GM19324 (cell line): Measurements from ENCODE around the gene GARRE1.
A peak's percentile ranks its signal among the peaks of the same experiment; 100 is the strongest.
"Not testable (repeated sequence)": the region's sequence is repeated elsewhere in the genome, so short reads cannot be mapped to it uniquely, and the experiment has no call there.

Source experiments
- ATAC-seq: cut with Tn5 transposase; IDR thresholded peaks from one replicate; pipeline ENCODE4 v1.9.1; 2021; ENCODE audit warnings: mild to moderate bottlenecking, moderate library complexity; ENCODE audit not compliant: unreplicated experiment, low FRiP score

The GARRE1 gene, protein sequence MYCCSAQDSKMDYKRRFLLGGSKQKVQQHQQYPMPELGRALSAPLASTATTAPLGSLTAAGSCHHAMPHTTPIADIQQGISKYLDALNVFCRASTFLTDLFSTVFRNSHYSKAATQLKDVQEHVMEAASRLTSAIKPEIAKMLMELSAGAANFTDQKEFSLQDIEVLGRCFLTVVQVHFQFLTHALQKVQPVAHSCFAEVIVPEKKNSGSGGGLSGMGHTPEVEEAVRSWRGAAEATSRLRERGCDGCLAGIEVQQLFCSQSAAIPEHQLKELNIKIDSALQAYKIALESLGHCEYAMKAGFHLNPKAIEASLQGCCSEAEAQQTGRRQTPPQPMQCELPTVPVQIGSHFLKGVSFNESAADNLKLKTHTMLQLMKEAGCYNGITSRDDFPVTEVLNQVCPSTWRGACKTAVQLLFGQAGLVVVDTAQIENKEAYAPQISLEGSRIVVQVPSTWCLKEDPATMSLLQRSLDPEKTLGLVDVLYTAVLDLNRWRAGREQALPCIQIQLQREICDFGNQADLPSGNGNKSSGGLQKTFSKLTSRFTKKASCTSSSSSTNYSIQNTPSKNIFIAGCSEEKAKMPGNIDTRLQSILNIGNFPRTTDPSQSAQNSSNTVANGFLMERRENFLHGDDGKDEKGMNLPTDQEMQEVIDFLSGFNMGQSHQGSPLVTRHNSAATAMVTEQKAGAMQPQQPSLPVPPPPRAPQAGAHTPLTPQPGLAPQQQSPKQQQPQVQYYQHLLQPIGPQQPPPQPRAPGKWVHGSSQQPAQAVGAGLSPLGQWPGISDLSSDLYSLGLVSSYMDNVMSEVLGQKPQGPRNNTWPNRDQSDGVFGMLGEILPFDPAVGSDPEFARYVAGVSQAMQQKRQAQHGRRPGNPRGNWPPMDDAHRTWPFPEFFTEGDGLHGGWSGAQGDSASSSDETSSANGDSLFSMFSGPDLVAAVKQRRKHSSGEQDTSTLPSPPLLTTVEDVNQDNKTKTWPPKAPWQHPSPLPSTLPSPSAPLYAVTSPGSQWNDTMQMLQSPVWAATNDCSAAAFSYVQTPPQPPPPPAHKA (N-terminal part only)

DNA sequence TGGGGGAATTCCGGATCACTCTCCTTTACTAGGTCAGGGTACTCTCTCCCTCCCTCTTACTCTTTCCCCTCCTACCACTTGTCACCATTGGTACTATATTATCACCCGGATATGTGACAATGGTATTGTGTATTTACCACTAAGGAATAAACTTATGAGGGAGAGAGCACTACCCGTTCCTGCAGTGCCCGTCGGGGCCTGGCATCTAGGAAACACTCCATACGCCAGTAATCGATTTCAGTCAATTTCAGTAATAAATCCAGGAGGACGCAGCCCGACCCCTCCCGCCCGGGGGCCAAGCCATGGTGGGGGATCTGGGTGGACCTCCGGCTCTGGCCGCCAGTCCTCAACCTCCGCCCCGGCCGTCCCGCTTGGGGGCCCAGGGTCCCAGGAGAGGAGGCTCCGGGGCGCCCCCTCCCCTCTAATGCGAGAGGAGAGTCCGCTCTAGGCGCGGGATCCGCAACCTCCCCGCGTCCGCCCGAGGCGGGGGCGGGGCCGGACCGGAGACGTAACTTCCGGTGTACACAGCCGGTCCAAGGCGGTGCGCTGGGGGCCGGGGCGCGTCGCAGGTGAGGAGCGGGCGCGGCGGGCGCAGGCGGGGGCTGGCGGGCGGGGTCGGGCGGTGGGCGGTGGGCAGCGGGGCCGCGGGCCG is at the start of gene GARRE1:
TSS of gene GARRE1 (plus strand) at position 509 of the 652 bp plus-strand sequence. CDS start 45,920 bp downstream, outside the sequence.
- peak; percentile 88 for ATAC-seq

DNA sequence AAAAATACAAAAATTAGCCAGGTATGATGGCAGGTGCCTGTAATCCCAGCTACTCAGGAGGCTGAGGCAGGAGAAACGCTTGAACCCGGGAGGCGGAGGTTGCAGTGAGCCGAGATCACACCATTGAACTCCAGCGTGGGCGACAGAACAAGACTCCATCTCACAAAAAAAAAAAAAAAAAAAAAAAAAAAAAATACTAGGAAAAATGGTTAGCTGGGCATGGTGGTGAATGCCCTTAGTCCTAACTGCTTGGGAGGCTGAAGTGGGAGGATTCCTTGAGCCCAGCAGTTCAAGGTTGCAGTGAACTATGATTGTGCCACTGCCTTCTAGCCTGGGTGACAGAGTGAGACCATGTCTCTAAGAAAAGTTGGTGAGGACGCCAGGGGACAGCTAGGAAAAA is 49.0 kb upstream of the GARRE1 start:
- not testable (repeated sequence) for ATAC-seq

DNA sequence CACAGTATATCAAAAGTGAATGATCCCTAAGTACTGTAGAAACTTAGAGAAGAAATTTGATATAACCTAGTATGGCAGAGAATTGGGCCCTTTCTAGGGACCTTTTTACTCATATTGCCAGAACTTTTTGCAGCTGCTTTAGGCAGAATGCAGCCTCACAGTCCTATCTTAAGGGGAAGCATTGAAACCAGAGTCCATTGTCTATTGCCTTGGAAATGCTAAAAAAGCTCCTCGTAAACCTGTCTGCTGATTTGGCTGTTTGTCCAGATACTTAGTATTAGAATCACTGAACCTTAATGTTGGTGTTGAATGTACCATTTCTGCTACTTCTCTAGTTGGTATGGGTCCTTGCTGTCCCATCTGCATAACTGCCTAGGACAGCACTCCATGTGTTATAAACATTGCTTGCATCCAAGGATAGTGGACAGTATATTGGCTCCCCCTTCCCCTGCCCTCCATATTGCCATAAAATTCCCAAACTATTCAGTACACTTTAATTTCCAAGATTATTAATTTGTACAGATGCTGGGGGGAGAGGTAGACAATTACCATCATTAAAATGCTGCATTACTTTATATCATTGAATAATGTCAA is 46.0 kb upstream of the GARRE1 start:
- no peak for ATAC-seq

DNA sequence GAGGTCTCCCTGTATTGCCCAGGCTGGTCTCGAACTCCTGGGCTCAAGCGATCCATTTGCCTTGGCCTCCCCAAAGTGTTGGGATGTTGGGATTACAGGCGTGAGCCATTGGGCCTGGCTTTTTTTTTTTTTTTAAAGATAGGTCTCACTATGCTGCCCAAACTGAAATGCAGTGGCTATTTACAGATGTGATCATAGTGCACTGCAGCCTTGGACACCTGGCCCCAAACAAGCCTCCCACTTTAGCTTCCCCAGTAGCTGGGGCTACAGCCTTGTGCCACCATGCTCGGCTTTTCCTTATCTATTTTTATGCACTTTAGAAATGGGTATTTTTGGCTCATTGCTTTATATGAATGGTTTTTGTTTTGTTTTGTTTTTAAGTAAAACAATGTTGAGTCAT is 44.6 kb upstream of the GARRE1 start:
- no peak for ATAC-seq

DNA sequence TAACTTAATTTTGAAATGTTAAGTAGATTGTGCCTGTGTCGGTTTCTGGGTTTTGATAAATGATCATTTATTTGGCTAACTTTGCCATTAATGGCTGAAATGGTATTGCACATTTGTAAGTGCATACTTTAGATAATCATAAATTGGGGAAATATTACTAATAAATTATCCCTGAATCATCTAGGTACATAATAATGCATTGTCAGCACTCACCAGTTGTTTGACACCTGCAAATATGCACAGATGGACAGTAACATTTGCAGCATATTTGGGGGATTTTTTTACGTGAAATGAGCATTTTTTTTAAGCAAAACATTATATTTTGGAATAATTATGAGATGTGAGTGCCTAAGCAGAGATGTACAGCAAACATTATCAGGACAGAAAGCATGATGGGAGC is 41.1 kb upstream of the GARRE1 start:
- ATAC-seq, result no peak

DNA sequence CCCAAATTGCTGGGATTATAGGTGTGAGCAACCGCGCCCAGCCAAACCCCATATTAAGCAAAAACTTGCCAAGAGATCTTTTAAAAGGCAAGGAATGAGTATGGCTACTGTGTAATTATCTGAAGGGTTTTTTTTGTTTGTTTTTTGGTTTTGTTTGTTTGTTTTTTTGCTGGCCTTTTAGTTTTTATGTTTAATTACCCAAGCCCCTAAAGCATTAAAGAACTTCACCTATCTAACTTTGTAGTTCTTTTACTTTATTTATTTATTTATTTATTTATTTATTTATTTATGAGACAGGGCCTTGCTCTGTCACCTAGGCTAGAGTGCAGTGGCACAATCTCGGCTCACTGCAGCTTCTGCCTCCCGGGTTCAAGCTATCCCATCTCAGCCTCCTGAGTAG is 40.3 kb upstream of the GARRE1 start:
- no peak for ATAC-seq

DNA sequence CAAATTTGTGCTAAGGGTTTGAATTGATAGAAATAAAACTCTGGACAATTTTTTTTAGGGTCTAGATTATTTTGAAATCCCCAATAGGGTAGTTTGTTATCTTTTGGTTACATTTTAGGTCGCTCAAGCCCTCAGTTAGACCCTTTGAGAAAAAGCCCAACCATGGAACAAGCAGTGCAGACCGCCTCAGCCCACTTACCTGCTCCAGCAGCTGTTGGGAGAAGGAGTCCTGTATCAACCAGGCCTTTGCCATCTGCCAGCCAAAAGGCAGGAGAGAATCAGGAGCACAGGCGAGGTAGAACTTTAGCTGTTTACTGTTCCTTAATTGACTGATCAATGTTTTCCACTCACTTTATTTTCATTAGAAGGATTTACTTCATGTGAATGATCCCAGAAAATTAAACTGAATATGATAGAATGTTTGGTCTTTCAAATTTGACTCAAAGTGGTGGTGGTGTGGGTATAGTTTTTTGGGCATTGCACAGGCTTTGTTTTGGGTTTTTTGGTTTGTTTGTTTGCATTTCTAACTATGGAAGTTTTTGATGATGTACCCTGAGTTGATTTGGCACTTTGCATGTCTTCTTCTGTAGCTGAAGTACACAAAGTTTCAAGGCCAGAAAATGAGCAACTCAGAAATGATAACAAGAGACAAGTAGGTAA is 39.2 kb upstream of the GARRE1 start:
- no peak for ATAC-seq

DNA sequence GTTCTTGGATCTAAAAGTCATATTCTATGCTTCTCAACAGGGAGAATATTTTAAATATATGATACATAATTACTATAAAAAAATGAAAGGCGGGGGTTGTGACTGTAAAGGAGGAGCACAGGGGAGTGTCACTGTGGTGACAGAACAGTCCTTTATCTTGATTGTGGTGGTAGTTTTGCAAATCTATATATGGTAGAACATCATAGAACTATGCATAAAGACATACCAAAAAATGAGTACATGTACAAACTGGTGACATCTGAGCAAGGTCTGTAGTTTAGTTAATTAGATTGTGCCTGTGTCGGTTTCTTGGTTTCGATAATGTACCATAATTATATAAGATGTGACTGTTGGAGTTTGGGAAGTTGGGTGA is 38.7 kb upstream of the GARRE1 start:
- no peak for ATAC-seq

DNA sequence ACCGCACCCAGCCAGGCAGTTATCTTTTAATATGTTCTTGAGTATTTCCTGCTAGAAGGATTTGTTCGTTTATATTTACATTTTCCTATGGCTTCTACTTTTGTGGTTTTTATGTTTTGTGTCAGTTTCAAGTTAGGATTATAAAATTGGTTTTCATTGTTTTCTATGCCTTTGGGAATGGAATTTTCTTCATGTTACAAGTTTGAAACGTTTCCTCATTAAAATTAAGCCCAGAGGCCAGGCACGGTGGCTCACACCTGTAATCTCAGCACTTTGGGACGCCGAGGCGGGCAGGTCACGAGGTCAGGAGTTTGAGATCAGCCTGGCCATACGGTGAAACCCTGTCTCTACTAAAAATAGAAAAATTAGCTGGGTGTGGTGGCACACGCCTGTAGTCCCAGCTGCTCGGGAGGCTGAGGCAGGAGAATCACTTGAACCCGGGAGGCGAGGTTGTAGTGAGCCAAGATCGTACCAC is 37.6 kb upstream of the GARRE1 start:
- not testable (repeated sequence) for ATAC-seq

DNA sequence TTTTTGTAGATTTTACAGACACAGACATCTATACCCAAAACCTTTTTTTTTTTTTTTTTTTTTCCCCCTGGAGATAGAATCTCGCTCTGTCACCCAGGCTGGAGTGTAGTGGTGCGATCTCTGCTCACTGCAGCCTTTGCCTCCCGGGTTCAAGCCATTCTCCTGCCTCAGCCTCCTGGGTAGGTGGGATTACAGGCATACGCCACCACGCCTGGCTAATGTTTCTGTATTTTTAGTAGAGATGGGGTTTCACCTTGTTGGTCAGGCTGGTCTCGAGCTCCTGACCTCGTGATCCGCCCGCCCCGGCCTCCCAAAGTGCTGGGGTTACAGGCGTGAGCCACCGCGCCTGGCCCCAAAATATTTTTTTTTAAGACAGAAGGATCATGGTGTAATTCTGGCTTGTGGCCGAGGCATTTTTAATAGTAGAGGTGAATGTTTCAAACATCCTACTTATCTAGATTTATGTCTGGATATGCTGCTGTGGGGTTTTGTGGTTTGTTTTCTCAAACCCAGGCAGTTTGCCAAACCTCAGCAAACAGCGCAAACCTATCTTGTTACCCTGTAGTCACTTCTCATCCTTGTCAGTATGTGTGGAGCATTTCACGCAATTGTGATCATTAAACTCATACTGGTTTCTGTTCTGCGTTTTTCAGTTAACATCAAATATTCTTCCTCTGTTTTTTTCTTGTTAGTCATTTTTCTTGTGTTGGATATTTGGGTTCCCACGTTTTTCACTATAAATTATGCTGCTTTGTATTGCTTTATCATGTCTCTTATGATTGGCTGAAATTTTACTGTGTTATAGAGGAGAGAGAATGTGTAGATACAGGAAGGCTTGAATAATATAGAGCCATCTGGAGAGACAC is 36.2 kb upstream of the GARRE1 start:
- ATAC-seq, result no peak

DNA sequence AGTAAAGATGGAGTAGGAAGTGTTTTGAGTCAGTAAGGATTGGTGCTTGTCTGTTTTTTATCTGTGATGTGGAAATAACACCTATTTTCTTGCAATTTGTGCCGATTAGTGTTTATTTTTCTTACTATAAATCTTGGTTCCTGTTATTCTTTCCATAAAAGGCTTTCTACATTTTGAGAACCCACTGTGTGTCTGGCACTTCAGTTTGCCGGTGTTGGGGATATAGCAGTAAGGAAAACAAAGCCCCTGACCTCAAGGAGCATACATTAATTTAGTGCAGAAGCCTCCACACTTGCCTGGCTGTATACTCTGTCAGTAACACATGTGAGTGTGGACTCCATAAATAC is 35.6 kb upstream of the GARRE1 start:
- ATAC-seq, result no peak

DNA sequence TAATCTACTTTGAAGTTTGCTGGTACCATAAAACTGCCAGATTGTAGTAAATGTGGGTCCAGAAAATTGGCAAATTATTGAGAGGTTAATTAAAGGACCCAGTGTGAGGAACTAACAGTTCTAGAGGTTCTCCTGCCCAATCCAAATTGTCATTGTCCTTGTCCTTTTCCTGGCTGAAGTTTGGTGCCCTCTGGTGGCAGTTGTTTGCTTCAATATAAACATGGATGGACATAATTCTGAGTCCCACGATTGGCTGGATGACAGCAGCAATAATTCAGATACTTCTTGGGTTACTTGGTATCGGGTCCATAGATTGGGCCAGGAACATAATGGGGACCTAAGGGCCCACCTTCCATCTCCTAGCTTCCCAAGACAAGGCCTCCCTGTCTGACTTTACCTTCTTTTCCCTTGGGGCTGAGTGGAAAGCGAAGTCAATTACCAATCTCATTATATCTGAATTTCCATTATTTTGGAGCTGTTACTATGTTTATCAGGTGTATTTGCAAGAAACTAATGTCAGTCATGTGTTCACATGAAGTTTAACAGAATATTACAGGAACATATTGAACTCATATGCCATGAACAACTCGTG is 33.8 kb upstream of the GARRE1 start:
- no peak for ATAC-seq

DNA sequence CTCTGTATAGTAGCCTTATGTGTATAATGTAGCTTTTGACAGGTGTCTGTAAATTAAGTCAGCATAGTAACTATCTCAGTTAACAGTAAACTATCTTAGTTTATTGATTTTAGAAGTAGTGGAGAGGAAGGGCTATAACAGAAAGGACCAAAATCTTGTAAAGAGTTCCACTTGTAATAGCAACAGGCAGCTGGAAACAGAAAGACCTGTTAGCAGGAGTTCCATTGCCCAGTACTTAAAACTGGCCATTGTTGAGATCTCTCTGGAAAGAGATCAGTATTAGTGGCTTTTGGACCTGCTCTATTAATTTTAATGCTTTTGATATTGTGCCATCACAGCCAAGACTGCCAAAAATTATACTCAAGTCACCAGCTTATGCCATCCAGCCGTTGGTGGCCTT is 32.0 kb upstream of the GARRE1 start:
- no peak for ATAC-seq

DNA sequence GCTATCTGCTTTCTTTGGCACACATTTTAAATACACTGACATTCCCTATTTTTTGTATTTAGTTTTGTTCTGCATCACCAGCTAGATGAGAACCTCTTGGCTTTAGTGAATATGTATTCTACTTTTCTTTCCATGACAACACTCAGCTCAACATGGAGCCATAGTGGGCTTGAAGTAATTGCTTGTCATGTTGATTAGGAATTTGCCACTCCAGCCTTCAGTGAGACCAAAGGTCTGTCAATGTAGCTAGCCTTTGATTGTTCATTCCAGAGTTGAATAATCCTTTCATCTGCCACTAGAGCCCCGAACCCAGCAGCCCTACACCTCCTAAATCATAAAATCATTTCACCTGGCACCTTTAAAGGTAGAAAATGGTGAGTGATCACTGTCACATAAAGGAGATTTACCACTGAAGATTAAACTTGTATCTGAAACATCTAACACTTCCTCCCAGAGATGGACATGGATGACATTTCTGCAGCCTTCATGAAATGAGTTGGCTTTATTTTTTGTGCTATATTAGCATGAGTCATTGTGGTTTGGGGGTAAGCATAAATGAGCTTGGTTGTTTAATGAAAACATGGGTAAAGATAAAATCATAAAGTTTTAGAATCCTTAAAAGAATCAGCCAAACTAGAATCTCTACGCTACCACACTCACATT is 29.2 kb upstream of the GARRE1 start:
- ATAC-seq, result no peak

DNA sequence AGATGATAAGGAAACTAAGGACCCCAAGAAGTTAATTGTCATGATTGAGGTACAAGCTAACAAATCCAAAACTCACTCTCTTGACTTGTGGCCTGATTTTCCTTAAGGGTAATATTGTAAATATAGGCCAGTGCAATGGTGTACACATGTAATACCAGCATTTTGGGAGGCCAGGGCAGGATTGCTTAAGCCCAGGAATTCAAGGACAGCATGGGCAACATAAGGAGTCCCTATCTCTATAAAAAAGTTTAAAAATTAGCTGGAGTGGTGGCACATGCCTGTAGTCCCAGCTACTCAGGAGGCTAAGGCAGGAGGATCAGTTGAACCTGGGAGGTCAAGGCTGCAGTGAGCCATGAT is 28.7 kb upstream of the GARRE1 start:
- no peak for ATAC-seq

DNA sequence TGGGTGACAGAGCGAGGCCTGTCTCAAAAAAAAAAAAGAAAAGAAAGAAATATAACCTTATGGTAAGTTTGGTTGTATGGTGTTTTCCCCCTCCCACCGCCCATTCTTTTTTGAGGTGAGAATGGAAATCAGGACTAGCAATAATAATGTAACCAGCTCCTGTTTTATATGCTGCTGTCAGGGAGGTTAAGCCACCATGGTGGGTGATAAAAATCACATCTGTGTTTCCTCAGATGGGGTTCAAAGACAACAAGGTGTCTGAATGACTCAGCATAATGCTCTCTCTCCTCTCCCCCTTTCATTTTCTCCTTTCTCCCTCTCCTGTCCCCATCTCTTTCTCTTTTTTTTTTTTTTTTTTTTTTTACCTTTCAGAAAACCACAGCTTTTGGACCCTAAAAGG is 28.3 kb upstream of the GARRE1 start:
- no peak for ATAC-seq

DNA sequence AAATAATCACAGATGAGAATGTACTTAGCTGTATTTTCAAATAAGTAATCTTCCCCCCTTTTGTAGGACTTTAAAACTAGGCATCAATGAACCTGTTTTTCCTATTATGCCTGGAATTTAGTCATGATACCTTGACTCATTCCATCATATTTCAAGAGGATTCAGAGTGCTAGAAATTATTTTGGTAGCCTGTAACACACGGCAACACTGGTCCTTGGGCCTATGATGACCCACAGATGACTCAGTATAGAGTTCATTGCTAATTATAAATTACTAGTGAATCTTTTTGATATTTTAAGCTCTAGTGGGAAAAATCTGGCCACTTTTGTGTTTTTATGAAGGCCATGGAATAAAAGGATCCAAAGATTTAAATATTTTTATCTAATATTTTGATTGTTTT is 26.0 kb upstream of the GARRE1 start:
- ATAC-seq, result no peak

DNA sequence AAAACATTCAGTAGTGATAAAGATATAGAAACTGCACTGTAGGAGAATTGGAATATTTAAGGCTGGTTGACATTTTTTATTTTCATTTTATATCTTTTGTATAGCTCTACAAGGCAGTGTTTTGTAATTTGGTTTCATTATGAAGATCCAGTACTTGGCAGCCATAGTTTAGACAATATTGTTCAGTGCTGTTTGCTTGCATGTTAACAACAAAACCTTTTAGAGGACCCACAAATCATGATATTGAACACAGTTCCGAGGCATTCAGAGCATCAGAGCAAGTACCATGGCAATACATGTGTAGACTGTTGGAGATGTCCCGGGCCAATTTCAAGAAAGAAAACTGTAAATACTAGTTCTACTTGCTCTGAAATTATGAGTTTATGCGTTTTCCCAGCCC is 25.6 kb upstream of the GARRE1 start:
- ATAC-seq, result no peak
